GM12878 (cell line): ENCODE measurements around the gene CCL4L2.
"Not testable (repeated sequence)": the region's sequence is repeated elsewhere in the genome, so short reads cannot be mapped to it uniquely, and the experiment has no call there.

ENCODE experiments used
- CBX3 ChIP-seq: fragments of 200-600 bp; sonication (generic); IDR thresholded peaks from 2 replicates; pipeline ENCODE4 v1.6.1; 2016; ENCODE audit warnings: low read depth, borderline replicate concordance
- GABPA ChIP-seq: IDR thresholded peaks from 2 replicates; pipeline ENCODE4 v1.6.1; 2014; ENCODE audit warnings: antibody characterized with exemption, low read depth, mild to moderate bottlenecking, inconsistent platforms
- NRF1 ChIP-seq: conservative IDR thresholded peaks from 2 replicates; pipeline ENCODE4 v1.6.1; 2011; ENCODE audit warnings: mild to moderate bottlenecking, low read depth, low read length, improper control_type of control experiment
- POLR2A ChIP-seq: IDR thresholded peaks from 2 replicates; pipeline ENCODE4 v1.6.1; 2011; ENCODE audit warnings: low read depth, mild to moderate bottlenecking, low read length
- POLR2AphosphoS2 ChIP-seq: IDR thresholded peaks from 2 replicates; pipeline ENCODE4 v1.6.1; 2011; ENCODE audit warnings: low read depth, mild to moderate bottlenecking, low read length, improper control_type of control experiment, moderate library complexity
- TF ChIP-seq, protein P1 (sequence below), 3 experiments: IDR thresholded peaks in 2 of 3; conservative IDR thresholded peaks in 1 of 3; 2 replicates each; pipeline ENCODE4 v1.5.1; 2011; ENCODE audit warnings: low read depth in 3 of 3, low read length in 3 of 3, mild to moderate bottlenecking in 3 of 3, control low read depth in 2 of 3, moderate library complexity in 2 of 3, inconsistent platforms in 1 of 3, mixed read lengths in 1 of 3; ENCODE audit not compliant: control insufficient read depth in 2 of 3, insufficient read depth in 1 of 3; ENCODE audit errors: extremely low read depth in 1 of 3
- TF ChIP-seq, protein P2 (sequence below): fragments of 450-650 bp; formaldehyde crosslinking; IDR thresholded peaks from 2 replicates; pipeline ENCODE4 v1.4.0; 2022; ENCODE audit warnings: mild to moderate bottlenecking, moderate library complexity
- TF ChIP-seq, protein P3 (sequence below): IDR thresholded peaks from 2 replicates; pipeline ENCODE4 v1.6.1; 2012; ENCODE audit warnings: low read depth, low read length, improper control_type of control experiment

DNA sequence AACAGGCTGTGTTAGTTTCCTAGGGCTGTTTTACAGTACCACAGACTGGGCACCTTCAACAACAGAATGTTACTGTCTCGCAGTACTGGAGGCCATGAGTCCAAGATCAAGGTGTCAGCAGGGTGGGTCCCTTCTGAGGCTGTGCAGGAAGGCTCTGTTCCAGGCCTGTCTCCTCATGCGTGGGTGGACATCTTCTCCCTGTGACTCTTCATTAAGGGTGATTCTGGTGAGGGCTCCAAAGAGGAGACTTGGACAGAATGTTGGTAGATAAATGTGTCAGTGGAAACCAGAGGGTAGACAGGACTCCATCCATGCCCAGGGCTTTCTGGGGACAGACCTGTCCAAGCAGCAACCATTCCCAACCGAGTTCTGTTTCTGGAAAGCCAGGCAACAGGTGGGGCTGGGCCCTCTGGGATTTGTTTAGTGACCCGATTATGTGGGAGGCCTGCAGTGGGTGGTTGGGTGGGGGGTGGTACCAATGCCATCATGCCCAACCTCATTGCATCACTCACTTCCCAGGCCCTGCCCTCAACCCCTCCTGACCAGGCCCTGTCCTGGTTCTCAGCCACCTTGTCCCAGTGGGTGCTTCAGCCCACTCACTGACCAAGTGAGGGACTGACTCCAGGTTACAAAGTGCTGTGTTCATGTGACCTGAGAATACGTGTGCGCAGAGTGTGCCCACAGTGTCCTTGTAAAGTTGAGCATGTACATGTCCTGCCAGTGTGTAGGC, 29.3 kb upstream of the CCL4L2 start:
- not testable (repeated sequence) for TF ChIP-seq CBX3, NRF1, GABPA, POLR2AphosphoS2, POLR2A
- TF ChIP-seq, protein P1, sequence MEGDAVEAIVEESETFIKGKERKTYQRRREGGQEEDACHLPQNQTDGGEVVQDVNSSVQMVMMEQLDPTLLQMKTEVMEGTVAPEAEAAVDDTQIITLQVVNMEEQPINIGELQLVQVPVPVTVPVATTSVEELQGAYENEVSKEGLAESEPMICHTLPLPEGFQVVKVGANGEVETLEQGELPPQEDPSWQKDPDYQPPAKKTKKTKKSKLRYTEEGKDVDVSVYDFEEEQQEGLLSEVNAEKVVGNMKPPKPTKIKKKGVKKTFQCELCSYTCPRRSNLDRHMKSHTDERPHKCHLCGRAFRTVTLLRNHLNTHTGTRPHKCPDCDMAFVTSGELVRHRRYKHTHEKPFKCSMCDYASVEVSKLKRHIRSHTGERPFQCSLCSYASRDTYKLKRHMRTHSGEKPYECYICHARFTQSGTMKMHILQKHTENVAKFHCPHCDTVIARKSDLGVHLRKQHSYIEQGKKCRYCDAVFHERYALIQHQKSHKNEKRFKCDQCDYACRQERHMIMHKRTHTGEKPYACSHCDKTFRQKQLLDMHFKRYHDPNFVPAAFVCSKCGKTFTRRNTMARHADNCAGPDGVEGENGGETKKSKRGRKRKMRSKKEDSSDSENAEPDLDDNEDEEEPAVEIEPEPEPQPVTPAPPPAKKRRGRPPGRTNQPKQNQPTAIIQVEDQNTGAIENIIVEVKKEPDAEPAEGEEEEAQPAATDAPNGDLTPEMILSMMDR (IDR thresholded peaks at IDR 0.05 in 2 of 3, conservative IDR thresholded peaks at IDR 0.05 in 1 of 3; ENCODE audit: control insufficient read depth in 2 of 3, extremely low read depth in 1 of 3, insufficient read depth in 1 of 3, low read depth in 3 of 3, low read length in 3 of 3), result not testable (repeated sequence)
- TF ChIP-seq, protein P2, sequence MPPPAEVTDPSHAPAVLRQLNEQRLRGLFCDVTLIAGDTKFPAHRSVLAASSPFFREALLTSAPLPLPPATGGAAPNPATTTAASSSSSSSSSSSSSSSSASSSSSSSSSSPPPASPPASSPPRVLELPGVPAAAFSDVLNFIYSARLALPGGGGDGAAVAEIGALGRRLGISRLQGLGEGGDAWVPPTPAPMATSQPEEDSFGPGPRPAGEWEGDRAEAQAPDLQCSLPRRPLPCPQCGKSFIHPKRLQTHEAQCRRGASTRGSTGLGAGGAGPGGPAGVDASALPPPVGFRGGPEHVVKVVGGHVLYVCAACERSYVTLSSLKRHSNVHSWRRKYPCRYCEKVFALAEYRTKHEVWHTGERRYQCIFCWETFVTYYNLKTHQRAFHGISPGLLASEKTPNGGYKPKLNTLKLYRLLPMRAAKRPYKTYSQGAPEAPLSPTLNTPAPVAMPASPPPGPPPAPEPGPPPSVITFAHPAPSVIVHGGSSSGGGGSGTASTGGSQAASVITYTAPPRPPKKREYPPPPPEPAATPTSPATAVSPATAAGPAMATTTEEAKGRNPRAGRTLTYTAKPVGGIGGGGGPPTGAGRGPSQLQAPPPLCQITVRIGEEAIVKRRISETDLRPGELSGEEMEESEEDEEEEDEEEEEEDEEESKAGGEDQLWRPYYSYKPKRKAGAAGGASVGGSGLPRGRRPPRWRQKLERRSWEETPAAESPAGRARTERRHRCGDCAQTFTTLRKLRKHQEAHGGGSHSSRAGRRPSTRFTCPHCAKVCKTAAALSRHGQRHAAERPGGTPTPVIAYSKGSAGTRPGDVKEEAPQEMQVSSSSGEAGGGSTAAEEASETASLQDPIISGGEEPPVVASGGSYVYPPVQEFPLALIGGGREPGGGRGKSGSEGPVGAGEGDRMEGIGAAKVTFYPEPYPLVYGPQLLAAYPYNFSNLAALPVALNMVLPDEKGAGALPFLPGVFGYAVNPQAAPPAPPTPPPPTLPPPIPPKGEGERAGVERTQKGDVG (CRISPR knock-in tag), result not testable (repeated sequence)
- TF ChIP-seq, protein P3, sequence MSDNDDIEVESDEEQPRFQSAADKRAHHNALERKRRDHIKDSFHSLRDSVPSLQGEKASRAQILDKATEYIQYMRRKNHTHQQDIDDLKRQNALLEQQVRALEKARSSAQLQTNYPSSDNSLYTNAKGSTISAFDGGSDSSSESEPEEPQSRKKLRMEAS, result not testable (repeated sequence)
